Subcutaneous adipose tissue (tissue), 4 donors: ENCODE measurements around the gene SGIP1. TPM values are rescaled to one million over a fixed set of nuclear protein-coding genes. Genes with fewer than 3 reads are reported as not detected.

Experiments
- total RNA-seq, 4 donors: library from RNA; depleted of rRNA; stranded (reverse); fragments of >200 nt; gene quantifications; one replicate each; pipeline ENCODE4 v1.1.0, GENCODE V29; 2016
- TF ChIP-seq, protein P1 (sequence below): fragments of 450-650 bp; IDR thresholded peaks from one replicate; pipeline ENCODE4 v1.5.1; 2016; ENCODE audit warnings: low read depth, mild to moderate bottlenecking, control low read depth, antibody characterized with exemption, moderate library complexity

SGIP1 gene
- total RNA-seq, 4 donors from 2014 or later = 5.9 to 23.1 (median 18.0) TPM

GRCh38 chr1:66506393-66506687 lies 27.6 kb upstream of the SGIP1 start:
- TF ChIP-seq, protein P1, sequence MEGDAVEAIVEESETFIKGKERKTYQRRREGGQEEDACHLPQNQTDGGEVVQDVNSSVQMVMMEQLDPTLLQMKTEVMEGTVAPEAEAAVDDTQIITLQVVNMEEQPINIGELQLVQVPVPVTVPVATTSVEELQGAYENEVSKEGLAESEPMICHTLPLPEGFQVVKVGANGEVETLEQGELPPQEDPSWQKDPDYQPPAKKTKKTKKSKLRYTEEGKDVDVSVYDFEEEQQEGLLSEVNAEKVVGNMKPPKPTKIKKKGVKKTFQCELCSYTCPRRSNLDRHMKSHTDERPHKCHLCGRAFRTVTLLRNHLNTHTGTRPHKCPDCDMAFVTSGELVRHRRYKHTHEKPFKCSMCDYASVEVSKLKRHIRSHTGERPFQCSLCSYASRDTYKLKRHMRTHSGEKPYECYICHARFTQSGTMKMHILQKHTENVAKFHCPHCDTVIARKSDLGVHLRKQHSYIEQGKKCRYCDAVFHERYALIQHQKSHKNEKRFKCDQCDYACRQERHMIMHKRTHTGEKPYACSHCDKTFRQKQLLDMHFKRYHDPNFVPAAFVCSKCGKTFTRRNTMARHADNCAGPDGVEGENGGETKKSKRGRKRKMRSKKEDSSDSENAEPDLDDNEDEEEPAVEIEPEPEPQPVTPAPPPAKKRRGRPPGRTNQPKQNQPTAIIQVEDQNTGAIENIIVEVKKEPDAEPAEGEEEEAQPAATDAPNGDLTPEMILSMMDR = no peak

DNA sequence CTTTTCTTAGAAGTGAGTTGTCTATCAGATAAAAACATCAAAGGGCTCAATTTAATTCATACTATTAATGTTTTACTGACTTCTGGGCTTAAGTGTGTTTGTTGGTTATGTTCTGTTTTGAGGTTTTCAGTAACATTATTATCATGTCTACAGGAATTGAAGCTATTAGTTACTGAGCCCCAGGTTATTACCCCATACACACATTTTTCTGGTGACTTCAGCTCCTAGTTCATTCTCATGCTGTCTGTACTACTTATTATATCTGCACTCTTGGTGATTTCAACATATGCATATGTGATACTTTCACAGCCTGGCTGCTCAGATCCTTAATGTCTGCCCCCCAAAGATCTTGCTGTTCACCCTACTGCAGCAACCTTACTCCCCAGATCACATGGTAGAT lies 27.0 kb upstream of the SGIP1 start:
- TF ChIP-seq, protein P1 = no peak

DNA sequence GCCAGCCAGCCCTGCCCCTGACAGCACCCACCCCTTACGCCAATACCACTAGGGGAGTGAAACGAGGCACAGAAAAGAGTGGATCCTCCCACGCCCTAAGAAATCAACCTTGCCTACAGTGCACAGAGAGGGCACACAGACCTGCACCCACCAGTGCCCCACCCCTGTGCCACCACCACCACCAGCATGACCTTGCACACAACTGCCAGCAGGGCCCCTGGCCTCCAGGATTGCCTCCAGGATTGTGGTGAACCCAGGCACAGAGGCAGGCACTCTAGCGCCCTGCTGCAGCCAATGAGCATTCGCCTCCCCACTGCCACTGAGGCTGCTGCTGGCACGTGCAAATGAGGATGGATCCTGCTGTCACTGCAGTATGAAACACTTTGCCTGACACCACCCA lies 23.5 kb upstream of the SGIP1 start:
- TF ChIP-seq, protein P1 = no peak

DNA sequence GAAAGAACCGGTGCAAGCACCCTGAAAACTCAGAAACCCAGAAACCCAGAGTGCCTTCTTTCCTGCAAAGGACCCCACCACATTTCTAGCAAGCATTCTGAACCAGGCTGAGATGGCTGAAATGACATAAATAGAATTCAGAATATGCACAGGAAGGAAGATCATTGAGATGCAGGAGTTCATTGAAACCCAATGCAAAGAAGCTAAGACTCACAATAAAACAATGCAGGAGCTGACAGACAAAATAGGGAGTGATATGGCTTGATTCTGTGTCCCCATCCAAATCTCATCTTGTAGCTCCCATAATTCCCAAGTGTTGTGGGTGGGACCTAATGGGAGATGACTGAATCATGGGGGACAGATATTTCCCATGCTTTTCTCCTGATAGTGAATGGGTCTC lies 22.8 kb upstream of the SGIP1 start:
- TF ChIP-seq, protein P1 = no peak

GRCh38 chr1:66517959-66518358 lies 16.0 kb upstream of the SGIP1 start:
- TF ChIP-seq, protein P1 = no peak

DNA sequence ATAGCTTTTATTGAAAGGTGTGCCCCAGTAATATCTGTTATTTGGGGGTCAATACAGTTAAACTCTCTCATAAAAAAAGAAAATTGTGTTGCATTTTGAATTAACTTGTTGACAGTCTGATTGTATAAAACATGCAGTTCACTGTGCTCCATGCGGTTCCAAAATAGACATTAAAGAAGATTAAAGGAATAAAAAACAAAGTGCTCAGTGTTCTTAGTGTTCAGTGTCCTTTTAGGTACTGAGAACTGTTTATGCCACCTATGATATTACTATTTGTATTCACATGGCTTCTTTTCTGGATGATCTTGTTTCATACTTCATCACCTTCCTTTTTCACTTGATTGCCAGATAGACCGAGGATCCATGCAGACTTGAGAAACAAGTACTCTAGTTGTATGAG lies 15.3 kb upstream of the SGIP1 start:
- TF ChIP-seq, protein P1 = no peak

DNA sequence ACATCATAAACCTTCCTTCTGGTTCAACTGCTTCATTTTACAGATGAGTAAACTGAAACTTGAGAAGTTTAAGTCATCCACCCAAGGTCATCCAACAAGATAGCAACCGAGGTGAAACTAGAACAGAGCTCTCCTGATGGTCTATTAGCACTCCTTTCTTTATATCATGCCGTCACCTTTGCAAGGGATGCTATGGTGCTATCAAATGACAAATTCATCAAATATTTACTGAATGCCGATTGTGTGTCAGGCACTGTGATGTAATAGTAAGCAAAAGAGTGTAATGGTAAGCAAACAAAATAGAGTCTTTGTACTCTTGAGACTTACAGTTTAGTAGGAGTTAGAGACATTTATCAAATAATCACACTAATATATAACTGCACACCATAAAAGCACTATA lies 14.0 kb upstream of the SGIP1 start:
- TF ChIP-seq, protein P1 = no peak

DNA sequence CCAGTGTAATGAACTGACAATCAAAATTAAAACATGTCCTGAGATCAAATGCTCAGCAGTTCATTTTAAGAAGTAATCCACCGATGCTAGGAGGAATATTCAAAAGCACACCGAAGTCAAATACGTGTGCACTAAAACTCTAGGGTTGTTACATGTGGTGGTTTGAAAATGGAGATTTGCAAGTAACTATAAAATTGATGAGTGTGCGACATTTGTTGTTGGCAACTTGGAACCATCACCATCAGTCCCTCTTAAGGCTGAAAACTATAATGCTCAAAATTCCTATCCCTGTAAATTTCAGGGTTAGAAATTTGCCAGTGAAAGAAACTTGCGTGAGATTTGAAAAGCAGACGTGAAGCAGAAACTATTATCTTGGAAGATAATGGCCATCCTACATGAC lies 13.3 kb upstream of the SGIP1 start:
- TF ChIP-seq, protein P1 = no peak
